ENCODE results near the gene EIF4H.

EIF4H gene

GRCh38 chr7:74176555-74176954 is 2.4 kb downstream of the EIF4H start:
- H3K4me3 ChIP-seq (ENCODE audit: low read depth, low read length) = no peak overlapping the region
- no peaks in the 10 kb centered on the region for H3K9me3 ChIP-seq (ENCODE audit: severe bottlenecking)
- TF ChIP-seq, protein P1, sequence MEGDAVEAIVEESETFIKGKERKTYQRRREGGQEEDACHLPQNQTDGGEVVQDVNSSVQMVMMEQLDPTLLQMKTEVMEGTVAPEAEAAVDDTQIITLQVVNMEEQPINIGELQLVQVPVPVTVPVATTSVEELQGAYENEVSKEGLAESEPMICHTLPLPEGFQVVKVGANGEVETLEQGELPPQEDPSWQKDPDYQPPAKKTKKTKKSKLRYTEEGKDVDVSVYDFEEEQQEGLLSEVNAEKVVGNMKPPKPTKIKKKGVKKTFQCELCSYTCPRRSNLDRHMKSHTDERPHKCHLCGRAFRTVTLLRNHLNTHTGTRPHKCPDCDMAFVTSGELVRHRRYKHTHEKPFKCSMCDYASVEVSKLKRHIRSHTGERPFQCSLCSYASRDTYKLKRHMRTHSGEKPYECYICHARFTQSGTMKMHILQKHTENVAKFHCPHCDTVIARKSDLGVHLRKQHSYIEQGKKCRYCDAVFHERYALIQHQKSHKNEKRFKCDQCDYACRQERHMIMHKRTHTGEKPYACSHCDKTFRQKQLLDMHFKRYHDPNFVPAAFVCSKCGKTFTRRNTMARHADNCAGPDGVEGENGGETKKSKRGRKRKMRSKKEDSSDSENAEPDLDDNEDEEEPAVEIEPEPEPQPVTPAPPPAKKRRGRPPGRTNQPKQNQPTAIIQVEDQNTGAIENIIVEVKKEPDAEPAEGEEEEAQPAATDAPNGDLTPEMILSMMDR (IDR thresholded peaks at IDR 0.05; ENCODE audit: low read depth, low read length) = no peak
- no peaks in the 10 kb centered on the region for H3K27me3 ChIP-seq (ENCODE audit: insufficient read depth, low read depth, severe bottlenecking)
- peaks cover 66% of the 10 kb centered on the region for H3K36me3 ChIP-seq
- H3K27ac ChIP-seq = no peak overlapping the region
- DNase-seq = no peak

GRCh38 chr7:74178632-74179031 is 4.5 kb downstream of the EIF4H start:
- DNase-seq = no peak
- Histone ChIP-seq H3K4me3 (ENCODE audit: low read depth, low read length) (no peak overlapping the region), H3K36me3 (peaks cover 81% of the 10 kb centered on the region), H3K27me3 (ENCODE audit: insufficient read depth, low read depth, severe bottlenecking) (no peaks in the 10 kb centered on the region), H3K27ac (no peak overlapping the region), H3K9me3 (ENCODE audit: severe bottlenecking) (no peaks in the 10 kb centered on the region)
- TF ChIP-seq, protein P1 (IDR thresholded peaks at IDR 0.05; ENCODE audit: low read depth, low read length) = no peak

GRCh38 chr7:74179935-74180604 is 5.9 kb downstream of the EIF4H start:
- H3K4me3 ChIP-seq (ENCODE audit: low read depth, low read length) = no peak overlapping the region
- TF ChIP-seq, protein P1 (IDR thresholded peaks at IDR 0.05; ENCODE audit: low read depth, low read length) = no peak
- no peak for DNase-seq
- no peaks in the 10 kb centered on the region for H3K9me3 ChIP-seq (ENCODE audit: severe bottlenecking)
- no peak overlapping the region for H3K27ac ChIP-seq
- H3K27me3 ChIP-seq (ENCODE audit: insufficient read depth, low read depth, severe bottlenecking) = no peaks in the 10 kb centered on the region
- peaks cover 87% of the 10 kb centered on the region for H3K36me3 ChIP-seq

- Histone ChIP-seq H3K27ac (no peak overlapping the region), H3K4me3 (ENCODE audit: low read depth, low read length) (no peak overlapping the region), H3K36me3 (peaks cover 86% of the 10 kb centered on the region), H3K9me3 (ENCODE audit: severe bottlenecking) (no peaks in the 10 kb centered on the region), H3K27me3 (ENCODE audit: insufficient read depth, low read depth, severe bottlenecking) (no peaks in the 10 kb centered on the region)
- TF ChIP-seq, protein P1 (IDR thresholded peaks at IDR 0.05; ENCODE audit: low read depth, low read length) = no peak
- DNase-seq = no peak
Observed at GRCh38 chr7:74180866-74181265, 6.7 kb downstream of the EIF4H start.

- Histone ChIP-seq H3K27ac (no peak overlapping the region), H3K36me3 (peaks cover 82% of the 10 kb centered on the region), H3K9me3 (ENCODE audit: severe bottlenecking) (no peaks in the 10 kb centered on the region), H3K27me3 (ENCODE audit: insufficient read depth, low read depth, severe bottlenecking) (no peaks in the 10 kb centered on the region), H3K4me3 (ENCODE audit: low read depth, low read length) (no peak overlapping the region)
- TF ChIP-seq, protein P1 (IDR thresholded peaks at IDR 0.05; ENCODE audit: low read depth, low read length) = no peak
- DNase-seq = no peak
Observed at GRCh38 chr7:74181821-74182220, 7.7 kb downstream of the EIF4H start.
